Heart left ventricle (tissue), 13 donors: ENCODE results near the gene RYR3.

Source experiments
- POLR2A ChIP-seq, 2 donors: fragments of 450-650 bp; IDR thresholded peaks; one replicate each; pipeline ENCODE4 v1.6.1; 2017; ENCODE audit warnings: antibody characterized with exemption in 2 of 2, mild to moderate bottlenecking in 2 of 2, moderate library complexity in 2 of 2
- TF ChIP-seq, protein P1 (sequence below), 12 donors: fragments of 200-600 bp; sonication (generic) in 4 of 12; IDR thresholded peaks; one replicate each; pipeline versions ENCODE4 v1.5.0 to v1.8.0; 2018 to 2022; ENCODE audit warnings: antibody characterized with exemption in 12 of 12, mild to moderate bottlenecking in 5 of 12
- donor health status: ischemic (EF 13 %, LVEDD 7.1; RV severe dilation, severe dysfunction).
- donor health status: DM: no; HTN: yes; CAD: no.
- donor health status: DM: no; HTN: no; CAD: no.
- donor health status: ischemic (EF 25% LVEDD 6.9; RV normal size, moderate dysfunction).
- donor health status: ischemic (EF 25% LVEDD 5.7; RV mildly dilated, moderate dysfunction).
- donor health status: ischemic (EF 35%, LVEDD 5.7; RV mildly dilated, moderate dysfunction).
- donor health status: nonischemic (EF 11% LVEDD 7.7; RV severe dilation, severe dysfunction).
- donor health status: DM: yes; HTN: yes; CAD: no.
- donor health status: PGD.
- donor health status: ischemic (EF 29% LVEDD 5.4; RV normal size, mild dysfunction).
- donor health status: nonischemic (EF 23%, LVEDD 6.1; RV moderate dilation, normal function).

GRCh38 chr15:33795070-33795469, 484.3 kb downstream of the RYR3 start:
- TF ChIP-seq POLR2A (IDR thresholded peaks at IDR 0.05) = no peak
- TF ChIP-seq, protein P1, sequence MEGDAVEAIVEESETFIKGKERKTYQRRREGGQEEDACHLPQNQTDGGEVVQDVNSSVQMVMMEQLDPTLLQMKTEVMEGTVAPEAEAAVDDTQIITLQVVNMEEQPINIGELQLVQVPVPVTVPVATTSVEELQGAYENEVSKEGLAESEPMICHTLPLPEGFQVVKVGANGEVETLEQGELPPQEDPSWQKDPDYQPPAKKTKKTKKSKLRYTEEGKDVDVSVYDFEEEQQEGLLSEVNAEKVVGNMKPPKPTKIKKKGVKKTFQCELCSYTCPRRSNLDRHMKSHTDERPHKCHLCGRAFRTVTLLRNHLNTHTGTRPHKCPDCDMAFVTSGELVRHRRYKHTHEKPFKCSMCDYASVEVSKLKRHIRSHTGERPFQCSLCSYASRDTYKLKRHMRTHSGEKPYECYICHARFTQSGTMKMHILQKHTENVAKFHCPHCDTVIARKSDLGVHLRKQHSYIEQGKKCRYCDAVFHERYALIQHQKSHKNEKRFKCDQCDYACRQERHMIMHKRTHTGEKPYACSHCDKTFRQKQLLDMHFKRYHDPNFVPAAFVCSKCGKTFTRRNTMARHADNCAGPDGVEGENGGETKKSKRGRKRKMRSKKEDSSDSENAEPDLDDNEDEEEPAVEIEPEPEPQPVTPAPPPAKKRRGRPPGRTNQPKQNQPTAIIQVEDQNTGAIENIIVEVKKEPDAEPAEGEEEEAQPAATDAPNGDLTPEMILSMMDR (IDR thresholded peaks at IDR 0.05) = no peak
